Measurements from ENCODE around the gene CCR5AS.

DNA sequence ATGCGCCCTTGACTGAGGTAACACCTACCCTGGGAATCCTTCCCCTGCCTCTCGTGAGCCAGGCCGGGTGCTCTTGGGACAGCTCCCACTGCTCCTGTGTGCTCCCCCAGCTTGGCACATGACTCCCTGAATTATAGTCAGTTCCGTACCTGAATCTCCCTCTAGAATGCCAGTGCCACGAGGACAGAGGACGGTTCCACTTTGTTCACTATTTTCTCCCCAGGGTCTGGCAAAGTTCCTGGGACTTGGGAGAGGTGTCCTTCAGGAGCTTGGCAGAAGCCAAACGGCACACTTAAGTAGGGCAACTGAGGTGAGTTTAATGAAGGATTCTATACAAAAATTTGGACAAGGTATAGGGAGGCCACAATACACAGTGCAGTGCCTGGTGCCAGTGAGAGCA, 9.8 kb downstream of the CCR5AS start:
- TF ChIP-seq, protein P1, sequence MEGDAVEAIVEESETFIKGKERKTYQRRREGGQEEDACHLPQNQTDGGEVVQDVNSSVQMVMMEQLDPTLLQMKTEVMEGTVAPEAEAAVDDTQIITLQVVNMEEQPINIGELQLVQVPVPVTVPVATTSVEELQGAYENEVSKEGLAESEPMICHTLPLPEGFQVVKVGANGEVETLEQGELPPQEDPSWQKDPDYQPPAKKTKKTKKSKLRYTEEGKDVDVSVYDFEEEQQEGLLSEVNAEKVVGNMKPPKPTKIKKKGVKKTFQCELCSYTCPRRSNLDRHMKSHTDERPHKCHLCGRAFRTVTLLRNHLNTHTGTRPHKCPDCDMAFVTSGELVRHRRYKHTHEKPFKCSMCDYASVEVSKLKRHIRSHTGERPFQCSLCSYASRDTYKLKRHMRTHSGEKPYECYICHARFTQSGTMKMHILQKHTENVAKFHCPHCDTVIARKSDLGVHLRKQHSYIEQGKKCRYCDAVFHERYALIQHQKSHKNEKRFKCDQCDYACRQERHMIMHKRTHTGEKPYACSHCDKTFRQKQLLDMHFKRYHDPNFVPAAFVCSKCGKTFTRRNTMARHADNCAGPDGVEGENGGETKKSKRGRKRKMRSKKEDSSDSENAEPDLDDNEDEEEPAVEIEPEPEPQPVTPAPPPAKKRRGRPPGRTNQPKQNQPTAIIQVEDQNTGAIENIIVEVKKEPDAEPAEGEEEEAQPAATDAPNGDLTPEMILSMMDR (IDR thresholded peaks at IDR 0.05) = no peak
- TF ChIP-seq POLR2A (IDR thresholded peaks at IDR 0.05) = no peak
